GM23338 (cell line): Measurements from ENCODE around the gene FUZ. TPM values are rescaled to one million over a fixed set of nuclear protein-coding genes. Genes with fewer than 3 reads are reported as not detected.

Source experiments
- ATAC-seq: fragments of 200-7000 bp; cut with Tn5 transposase; 3 replicates; pipeline ENCODE4 v1.9.1; 2020
- DNase-seq: peaks from one replicate; pipeline ENCODE4 v3.0.0-alpha.2; 2015; ENCODE audit warnings: low spot score
- H2AFZ ChIP-seq: fragments of 200-600 bp; sonication (generic); 2 replicates; pipeline ENCODE4 v1.8.0; 2016; ENCODE audit warnings: antibody characterized with exemption, mild to moderate bottlenecking, moderate library complexity
- H3F3A ChIP-seq: fragments of 200-600 bp; sonication (generic); replicated peaks from 2 replicates; pipeline ENCODE4 v1.8.0; 2017; ENCODE audit warnings: antibody characterized with exemption, mixed run types, low read depth
- H3K27ac ChIP-seq: fragments of 200-600 bp; sonication (generic); 2 replicates; pipeline ENCODE4 v1.6.1; 2016; ENCODE audit warnings: low read depth
- H3K27me3 ChIP-seq: fragments of 200-600 bp; sonication (generic); 2 replicates; pipeline ENCODE4 v1.8.0; 2016; ENCODE audit warnings: mild to moderate bottlenecking, mixed run types, moderate library complexity; ENCODE audit not compliant: insufficient read depth
- H3K36me3 ChIP-seq: fragments of 200-600 bp; sonication (generic); 2 replicates; pipeline ENCODE4 v1.8.0; 2016; ENCODE audit warnings: mild to moderate bottlenecking; ENCODE audit not compliant: insufficient read depth
- H3K4me1 ChIP-seq: fragments of 200-600 bp; sonication (generic); 2 replicates; pipeline ENCODE4 v1.8.0; 2016; ENCODE audit warnings: mild to moderate bottlenecking, moderate library complexity; ENCODE audit not compliant: insufficient read depth
- H3K4me2 ChIP-seq: fragments of 200-600 bp; sonication (generic); 2 replicates; pipeline ENCODE4 v1.7.1; 2017; ENCODE audit warnings: mixed run types
- H3K4me3 ChIP-seq: fragments of 200-600 bp; sonication (generic); 2 replicates; pipeline ENCODE4 v1.6.1; 2016; ENCODE audit warnings: mixed run types
- H3K79me2 ChIP-seq: fragments of 200-600 bp; sonication (generic); replicated peaks from 2 replicates; pipeline ENCODE4 v1.8.0; 2017; ENCODE audit warnings: mild to moderate bottlenecking; ENCODE audit not compliant: insufficient read depth
- H3K9me2 ChIP-seq: fragments of 200-600 bp; sonication (generic); 2 replicates; pipeline ENCODE4 v1.8.0; 2017; ENCODE audit not compliant: insufficient read depth
- H4K20me1 ChIP-seq: fragments of 200-600 bp; sonication (generic); replicated peaks from 2 replicates; pipeline ENCODE4 v1.8.0; 2017; ENCODE audit warnings: mild to moderate bottlenecking; ENCODE audit not compliant: insufficient read depth
- H3K27ac Mint-ChIP-seq: 2 replicates; pipeline ENCODE4 v1.8.0; 2020; ENCODE audit warnings: inconsistent platforms, mild to moderate bottlenecking, moderate library complexity, mixed read lengths
- H3K27me3 Mint-ChIP-seq: 3 replicates; pipeline ENCODE4 v1.8.0; 2022; ENCODE audit warnings: low read depth, mild to moderate bottlenecking, moderate library complexity, mixed read lengths, inconsistent platforms; ENCODE audit not compliant: insufficient read depth, poor library complexity
- H3K36me3 Mint-ChIP-seq: 3 replicates; pipeline ENCODE4 v1.8.0; 2021; ENCODE audit warnings: low read depth, mild to moderate bottlenecking, inconsistent platforms, moderate library complexity, mixed read lengths
- H3K4me1 Mint-ChIP-seq: 3 replicates; pipeline ENCODE4 v1.8.0; 2020; ENCODE audit warnings: mild to moderate bottlenecking, inconsistent platforms, mixed read lengths
- H3K4me3 Mint-ChIP-seq: 3 replicates; pipeline ENCODE4 v1.8.0; 2021; ENCODE audit warnings: moderate library complexity, mild to moderate bottlenecking, inconsistent platforms, mixed read lengths
- H3K9me3 Mint-ChIP-seq: 3 replicates; pipeline ENCODE4 v1.8.0; 2020; ENCODE audit warnings: moderate library complexity, mild to moderate bottlenecking, inconsistent platforms, mixed read lengths
- CREB1 ChIP-seq: fragments of 250-450 bp; sonication (Bioruptor Pico); IDR thresholded peaks from 2 replicates; pipeline ENCODE4 v1.5.0; 2020; ENCODE audit warnings: low read depth, mild to moderate bottlenecking, moderate library complexity
- CTCF ChIP-seq, 2 experiments: fragments of 200-600 bp in 1 of 2; sonication (generic) in 1 of 2; conservative IDR thresholded peaks; 2 replicates each; pipeline versions ENCODE4 v1.5.1 to v1.6.1; 2016 to 2017; ENCODE audit warnings: antibody characterized with exemption in 2 of 2, low read depth in 2 of 2, mild to moderate bottlenecking in 2 of 2, moderate library complexity in 1 of 2
- ETS1 ChIP-seq: IDR thresholded peaks from 2 replicates; pipeline ENCODE4 v1.6.1; 2016; ENCODE audit warnings: antibody characterized with exemption
- EZH2 ChIP-seq: fragments of 200-600 bp; sonication (generic); IDR thresholded peaks from one replicate; pipeline ENCODE4 v1.8.0; 2017; ENCODE audit warnings: antibody characterized with exemption, mild to moderate bottlenecking, low read depth; ENCODE audit not compliant: unreplicated experiment
- EZH2phosphoT487 ChIP-seq: fragments of 200-600 bp; sonication (generic); IDR thresholded peaks from one replicate; pipeline ENCODE4 v1.8.1; 2018; ENCODE audit warnings: antibody characterized with exemption; ENCODE audit not compliant: unreplicated experiment
- JUNB ChIP-seq: IDR thresholded peaks from one replicate; pipeline ENCODE4 v1.6.1; 2016; ENCODE audit warnings: antibody characterized with exemption; ENCODE audit not compliant: unreplicated experiment
- NANOG ChIP-seq: IDR thresholded peaks from 2 replicates; pipeline ENCODE4 v1.6.1; 2016; ENCODE audit warnings: antibody characterized with exemption, borderline replicate concordance
- POLR2AphosphoS5 ChIP-seq: IDR thresholded peaks from 2 replicates; pipeline ENCODE4 v1.6.1; 2016; ENCODE audit warnings: antibody characterized with exemption, low read depth
- REST ChIP-seq: IDR thresholded peaks from one replicate; pipeline ENCODE4 v1.6.1; 2018; ENCODE audit warnings: antibody characterized with exemption; ENCODE audit not compliant: unreplicated experiment
- STAT1 ChIP-seq: IDR thresholded peaks from one replicate; pipeline ENCODE4 v1.6.1; 2016; ENCODE audit warnings: antibody characterized with exemption; ENCODE audit not compliant: unreplicated experiment
- ZNF114 ChIP-seq: fragments of 250-450 bp; sonication (Bioruptor Pico); IDR thresholded peaks from 2 replicates; pipeline ENCODE4 v1.5.0; 2020; ENCODE audit warnings: mild to moderate bottlenecking, moderate library complexity
- ZNF331 ChIP-seq: fragments of 250-450 bp; sonication (Bioruptor Pico); IDR thresholded peaks from 2 replicates; pipeline ENCODE4 v1.5.0; 2020; ENCODE audit warnings: low read depth, mild to moderate bottlenecking, moderate library complexity
- ZNF462 ChIP-seq: fragments of 250-450 bp; sonication (Bioruptor Pico); IDR thresholded peaks from 2 replicates; pipeline ENCODE4 v1.5.0; 2020; ENCODE audit warnings: mild to moderate bottlenecking, moderate library complexity
- polyA plus RNA-seq: library from polyadenylated mRNA; unstranded; fragments of >200 nt; fragmentation: Nextera tagmentation; extraction: Ambion mirVana; gene quantifications from 2 replicates; pipeline ENCODE4 v1.2.1, GENCODE V29; 2016
- total RNA-seq: library from RNA; depleted of rRNA; stranded (reverse); fragments of >200 nt; shearing (Covaris generic); gene quantifications from 2 replicates; pipeline ENCODE4 v1.2.3, GENCODE V29; 2014

FUZ gene
- total and polyA plus RNA-seq, 2 experiments from 2014 or later = 24.3 to 34.8 TPM

GRCh38 chr19:49852631-49853126 is 39.6 kb upstream of the FUZ start:
- Histone ChIP-seq H3K4me2 (peak overlapping the region; percentile 95), H3K9me2 (0 out of 2 replicates have a peak, but pooled peaks cover 3% of the 10 kb centered on the region), H4K20me1 (peaks cover 31% of the 10 kb centered on the region), H2AFZ (no peak overlapping the region), H3K27ac (no peak overlapping the region), H3K79me2 (peaks cover 37% of the 10 kb centered on the region), H3K4me1 (peaks cover 21% of the 10 kb centered on the region), H3K4me3 (peak overlapping the region; percentile 88), H3K27me3 (no peaks in the 10 kb centered on the region), H3K36me3 (no peaks in the 10 kb centered on the region; the same call in 1 of the 2 replicates), H3F3A (peaks cover 38% of the 10 kb centered on the region)
- Mint-ChIP-seq H3K9me3 (peaks cover 10% of the 10 kb centered on the region; the same call in 1 of the 3 replicates), H3K27me3 (peaks cover 41% of the 10 kb centered on the region), H3K36me3 (peaks cover 59% of the 10 kb centered on the region), H3K27ac (0 out of 2 replicates have a peak overlapping the region, but pooled peaks have one; percentile 3), H3K4me1 (peaks cover 24% of the 10 kb centered on the region), H3K4me3 (peak overlapping the region; percentile 85)
- ATAC-seq (no peak), DNase-seq (no peak)
- TF ChIP-seq EZH2phosphoT487 = no peak
- TF ChIP-seq ZNF114 (CRISPR knock-in tag) = no peak
- TF ChIP-seq POLR2AphosphoS5 = no peak
- TF ChIP-seq ZNF331 (CRISPR knock-in tag) = no peak
- TF ChIP-seq STAT1 = no peak
- TF ChIP-seq ETS1 = no peak
- no peak for TF ChIP-seq REST
- TF ChIP-seq ZNF462 (CRISPR knock-in tag) = no peak
- TF ChIP-seq NANOG = no peak
- no peak for TF ChIP-seq EZH2
- TF ChIP-seq CREB1 (CRISPR knock-in tag) = no peak
- no peak for TF ChIP-seq CTCF (conservative IDR thresholded peaks at IDR 0.05; ENCODE audit: low read depth in 2 of 2)
- TF ChIP-seq JUNB = no peak
